ENCODE results near the gene G3BP2. TPM values are rescaled to one million over a fixed set of nuclear protein-coding genes. Genes with fewer than 3 reads are reported as not detected.

G3BP2 gene
- total RNA-seq, 3 donors from 2014 or later: 144 to 149 (median 149) TPM

DNA sequence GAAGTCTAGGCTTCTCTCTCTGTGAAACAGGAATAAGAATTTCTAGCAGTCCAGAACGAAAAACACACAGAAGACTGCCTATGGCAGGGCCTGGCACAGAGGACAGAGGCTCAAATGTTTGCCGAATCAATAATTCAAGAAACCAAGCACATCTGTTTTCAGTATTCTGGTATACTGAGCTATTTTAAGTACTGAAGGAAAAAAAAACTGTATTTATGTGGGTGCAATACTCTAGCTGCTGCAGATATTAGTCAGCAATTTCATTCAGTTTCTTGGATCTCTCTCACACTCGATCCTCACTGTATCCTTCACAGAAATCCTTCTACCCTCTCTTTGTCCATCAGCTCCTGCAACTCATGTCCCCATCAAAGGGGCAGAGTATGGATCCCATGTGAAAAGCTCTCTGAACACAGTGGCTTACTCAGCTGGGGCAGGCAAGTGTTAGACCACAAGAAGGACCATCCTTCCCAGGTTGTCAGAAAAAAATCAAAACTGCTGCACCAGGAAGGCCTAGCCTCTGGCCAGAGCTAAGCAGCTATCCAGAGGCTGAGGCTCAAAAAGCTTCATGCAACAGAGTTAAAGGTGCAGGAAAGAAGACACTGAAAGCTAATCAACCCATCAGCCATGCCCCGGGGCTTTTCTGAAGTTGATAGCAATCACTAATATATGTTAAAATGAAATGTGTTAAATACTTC, 42.0 kb upstream of the G3BP2 start:
- Histone ChIP-seq H3K9me3 (no peaks in the 10 kb centered on the region), H3K4me3 (no peak overlapping the region), H3K36me3 (ENCODE audit: low read depth) (no peaks in the 10 kb centered on the region), H3K4me1 (ENCODE audit: low read depth) (no peaks in the 10 kb centered on the region)
- TF ChIP-seq, protein P1, sequence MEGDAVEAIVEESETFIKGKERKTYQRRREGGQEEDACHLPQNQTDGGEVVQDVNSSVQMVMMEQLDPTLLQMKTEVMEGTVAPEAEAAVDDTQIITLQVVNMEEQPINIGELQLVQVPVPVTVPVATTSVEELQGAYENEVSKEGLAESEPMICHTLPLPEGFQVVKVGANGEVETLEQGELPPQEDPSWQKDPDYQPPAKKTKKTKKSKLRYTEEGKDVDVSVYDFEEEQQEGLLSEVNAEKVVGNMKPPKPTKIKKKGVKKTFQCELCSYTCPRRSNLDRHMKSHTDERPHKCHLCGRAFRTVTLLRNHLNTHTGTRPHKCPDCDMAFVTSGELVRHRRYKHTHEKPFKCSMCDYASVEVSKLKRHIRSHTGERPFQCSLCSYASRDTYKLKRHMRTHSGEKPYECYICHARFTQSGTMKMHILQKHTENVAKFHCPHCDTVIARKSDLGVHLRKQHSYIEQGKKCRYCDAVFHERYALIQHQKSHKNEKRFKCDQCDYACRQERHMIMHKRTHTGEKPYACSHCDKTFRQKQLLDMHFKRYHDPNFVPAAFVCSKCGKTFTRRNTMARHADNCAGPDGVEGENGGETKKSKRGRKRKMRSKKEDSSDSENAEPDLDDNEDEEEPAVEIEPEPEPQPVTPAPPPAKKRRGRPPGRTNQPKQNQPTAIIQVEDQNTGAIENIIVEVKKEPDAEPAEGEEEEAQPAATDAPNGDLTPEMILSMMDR (IDR thresholded peaks at IDR 0.05): no peak
- intact Hi-C loops (cut with DNase I, micrococcal nuclease): no loop called here
- DNase-seq (no peak), ATAC-seq (no peak)

DNA sequence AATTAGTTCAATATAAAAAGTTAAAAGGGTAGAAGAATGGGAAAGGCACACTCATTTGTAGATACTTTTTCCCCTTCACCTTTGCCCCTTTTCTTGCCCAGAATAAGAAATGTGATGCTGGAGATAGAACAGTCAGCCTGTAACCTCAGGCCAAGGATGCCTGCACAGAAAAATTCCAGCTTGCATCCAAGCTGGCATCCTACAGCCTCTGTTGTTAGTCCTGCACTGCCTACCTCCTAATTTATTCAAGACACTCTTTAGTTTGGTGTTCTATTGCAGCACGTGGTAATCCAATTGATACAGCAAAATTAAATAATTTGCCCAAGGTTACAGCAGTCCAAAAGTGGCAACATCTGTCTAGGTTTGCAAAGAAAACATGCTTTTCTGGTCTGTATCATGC, 41.5 kb upstream of the G3BP2 start:
- DNase-seq: no peak
- no peak for ATAC-seq
- intact Hi-C loops (cut with DNase I, micrococcal nuclease): no loop called here
- H3K4me1 ChIP-seq (ENCODE audit: low read depth): no peaks in the 10 kb centered on the region
- no peaks in the 10 kb centered on the region for H3K36me3 ChIP-seq (ENCODE audit: low read depth)
- TF ChIP-seq, protein P1 (IDR thresholded peaks at IDR 0.05): no peak
- H3K4me3 ChIP-seq: no peak overlapping the region
- H3K9me3 ChIP-seq: no peaks in the 10 kb centered on the region

DNA sequence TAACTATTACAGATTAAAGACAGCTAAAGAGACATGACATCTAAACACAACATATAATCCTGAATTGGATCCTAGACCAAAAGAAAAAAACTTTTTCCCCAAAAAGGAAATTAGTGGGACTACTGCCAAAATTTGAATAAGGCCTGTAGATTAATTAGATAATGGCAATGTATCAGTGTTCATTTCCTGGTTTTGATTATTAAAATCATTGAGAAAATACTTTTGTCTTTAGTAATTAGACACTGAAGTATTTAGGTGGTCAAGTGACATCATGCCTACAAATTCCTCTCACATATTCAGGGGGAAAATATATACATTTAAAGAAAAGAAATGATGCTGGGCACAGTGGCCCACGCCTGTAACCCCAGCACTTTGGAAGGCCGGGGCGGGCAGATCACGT, 40.8 kb upstream of the G3BP2 start:
- intact Hi-C loops (cut with DNase I, micrococcal nuclease): no loop called here

DNA sequence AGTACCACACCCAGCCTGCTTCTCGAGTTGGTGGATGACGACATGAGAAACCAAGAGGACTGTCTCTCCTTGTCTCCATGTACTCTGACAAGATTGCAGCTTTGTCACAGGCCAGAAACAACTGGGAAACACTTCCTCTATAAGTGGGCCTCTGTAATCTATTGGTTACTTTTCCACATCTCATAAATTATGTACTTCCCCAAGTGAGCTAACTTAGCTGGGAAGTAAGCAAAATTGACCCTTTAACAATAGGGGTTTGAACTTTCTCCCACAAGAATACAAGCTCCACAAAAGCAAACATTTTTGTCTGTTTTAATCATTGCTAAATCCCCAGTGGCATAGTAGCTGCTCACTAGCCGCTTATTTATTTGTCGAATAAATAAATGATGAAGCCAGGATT, 37.0 kb upstream of the G3BP2 start:
- DNase-seq: no peak
- TF ChIP-seq, protein P1 (IDR thresholded peaks at IDR 0.05): no peak
- intact Hi-C loops (cut with DNase I, micrococcal nuclease): no loop called here
- H3K9me3 ChIP-seq: no peaks in the 10 kb centered on the region
- no peaks in the 10 kb centered on the region for H3K36me3 ChIP-seq (ENCODE audit: low read depth)
- H3K4me1 ChIP-seq (ENCODE audit: low read depth): peaks cover 6% of the 10 kb centered on the region
- no peak overlapping the region for H3K4me3 ChIP-seq
- no peak for ATAC-seq

More for the DNA sequence above, 40.8 kb upstream of the G3BP2 start:
- Histone ChIP-seq H3K9me3 (no peaks in the 10 kb centered on the region), H3K4me1 (ENCODE audit: low read depth) (no peaks in the 10 kb centered on the region), H3K4me3 (no peak overlapping the region), H3K36me3 (ENCODE audit: low read depth) (no peaks in the 10 kb centered on the region)
- no peak for DNase-seq
- ATAC-seq: no peak
- TF ChIP-seq, protein P1 (IDR thresholded peaks at IDR 0.05): no peak

DNA sequence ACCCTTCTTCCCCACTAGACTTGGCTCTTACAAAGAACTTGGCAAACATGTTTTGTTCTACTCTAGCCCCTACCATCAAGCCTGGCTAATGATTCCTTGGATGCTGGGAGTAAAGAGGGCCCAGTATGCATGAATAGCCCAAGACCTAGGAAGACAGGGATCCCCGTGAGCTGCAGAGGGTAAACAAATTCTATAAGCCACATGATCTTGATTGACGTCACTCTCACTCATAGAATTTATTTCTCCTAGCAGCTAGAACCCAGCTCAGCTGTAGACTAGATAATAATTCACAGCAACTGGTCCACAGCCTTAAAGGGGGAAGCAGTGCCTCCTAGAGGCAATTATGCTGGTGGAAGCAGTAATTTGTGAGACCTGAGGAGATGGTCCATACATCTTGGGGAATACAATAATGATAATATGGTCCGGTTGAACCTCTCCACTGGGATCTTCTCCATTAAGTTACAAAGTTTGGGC, 35.0 kb upstream of the G3BP2 start:
- TF ChIP-seq, protein P1 (IDR thresholded peaks at IDR 0.05): no peak
- intact Hi-C loops (cut with DNase I, micrococcal nuclease): no loop called here
- peak; percentile 92 for ATAC-seq
- no peaks in the 10 kb centered on the region for H3K9me3 ChIP-seq
- peaks cover 20% of the 10 kb centered on the region for H3K4me1 ChIP-seq (ENCODE audit: low read depth)
- no peaks in the 10 kb centered on the region for H3K36me3 ChIP-seq (ENCODE audit: low read depth)
- H3K4me3 ChIP-seq: no peak overlapping the region
- DNase-seq: peak in 1 of 3 donors; percentile 79

All from mucosa of descending colon (tissue), 3 donors.